Gastroesophageal sphincter (tissue), 3 donors: ENCODE measurements around the gene ZC2HC1B.

Experiments used
- POLR2A ChIP-seq, 2 donors: fragments of 450-650 bp; IDR thresholded peaks; one replicate each; pipeline ENCODE4 v1.6.1; 2017; ENCODE audit warnings: antibody characterized with exemption in 2 of 2, mild to moderate bottlenecking in 2 of 2, moderate library complexity in 1 of 2
- TF ChIP-seq, protein P1 (sequence below), 4 experiments: fragments of 200-600 bp in 2 of 4; fragments of 450-650 bp in 2 of 4; sonication (generic) in 1 of 4; IDR thresholded peaks; one replicate each; pipeline ENCODE4 v1.5.1; 2017 to 2019; ENCODE audit warnings: antibody characterized with exemption in 4 of 4, mild to moderate bottlenecking in 2 of 4, moderate library complexity in 2 of 4

DNA sequence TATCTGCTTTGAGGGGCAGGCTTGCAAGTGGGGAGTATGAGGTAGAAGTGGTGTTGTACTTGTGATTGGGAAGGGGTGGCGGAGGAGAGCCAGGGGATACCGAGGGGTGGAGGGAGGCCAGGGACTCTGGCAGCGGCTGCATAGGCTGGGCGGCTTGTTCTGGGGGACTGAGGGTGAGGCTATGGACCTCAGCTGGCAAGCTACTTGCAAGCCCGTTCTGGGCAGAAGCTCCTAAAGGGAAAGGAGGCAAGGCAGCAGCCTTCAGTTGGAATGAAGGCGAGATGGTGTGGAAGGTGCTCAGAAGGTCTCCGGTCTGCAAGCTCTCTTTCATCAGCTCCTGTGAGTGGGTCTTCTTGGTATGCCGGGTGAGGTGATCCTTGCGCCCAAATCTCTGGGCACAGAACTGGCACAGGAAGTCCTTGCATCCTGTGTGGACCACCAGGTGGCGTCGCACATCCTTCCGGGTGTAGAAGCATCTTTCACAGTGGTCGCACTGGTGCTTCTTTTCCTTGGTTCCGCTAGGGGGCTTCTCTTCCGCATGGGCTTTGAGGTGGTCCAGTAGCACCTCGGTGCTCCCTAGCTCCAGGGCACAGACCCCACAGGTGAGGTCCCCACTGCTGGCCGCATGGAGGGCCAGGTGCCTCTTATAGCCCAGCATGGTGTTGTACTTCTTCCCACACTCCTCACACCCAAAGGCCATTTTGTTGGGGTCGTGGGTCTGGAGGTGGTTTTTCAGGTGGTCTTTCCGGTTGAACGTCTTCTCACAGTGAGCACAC lies 77.8 kb downstream of the ZC2HC1B start:
- TF ChIP-seq, protein P1, sequence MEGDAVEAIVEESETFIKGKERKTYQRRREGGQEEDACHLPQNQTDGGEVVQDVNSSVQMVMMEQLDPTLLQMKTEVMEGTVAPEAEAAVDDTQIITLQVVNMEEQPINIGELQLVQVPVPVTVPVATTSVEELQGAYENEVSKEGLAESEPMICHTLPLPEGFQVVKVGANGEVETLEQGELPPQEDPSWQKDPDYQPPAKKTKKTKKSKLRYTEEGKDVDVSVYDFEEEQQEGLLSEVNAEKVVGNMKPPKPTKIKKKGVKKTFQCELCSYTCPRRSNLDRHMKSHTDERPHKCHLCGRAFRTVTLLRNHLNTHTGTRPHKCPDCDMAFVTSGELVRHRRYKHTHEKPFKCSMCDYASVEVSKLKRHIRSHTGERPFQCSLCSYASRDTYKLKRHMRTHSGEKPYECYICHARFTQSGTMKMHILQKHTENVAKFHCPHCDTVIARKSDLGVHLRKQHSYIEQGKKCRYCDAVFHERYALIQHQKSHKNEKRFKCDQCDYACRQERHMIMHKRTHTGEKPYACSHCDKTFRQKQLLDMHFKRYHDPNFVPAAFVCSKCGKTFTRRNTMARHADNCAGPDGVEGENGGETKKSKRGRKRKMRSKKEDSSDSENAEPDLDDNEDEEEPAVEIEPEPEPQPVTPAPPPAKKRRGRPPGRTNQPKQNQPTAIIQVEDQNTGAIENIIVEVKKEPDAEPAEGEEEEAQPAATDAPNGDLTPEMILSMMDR (IDR thresholded peaks at IDR 0.05), result peak in 3 of 4 experiments; percentile 33 to 54 (median 34)
- no peak for TF ChIP-seq POLR2A (IDR thresholded peaks at IDR 0.05)
